Measurements from ENCODE around the gene CCL18.

- TF ChIP-seq CTCF (IDR thresholded peaks at IDR 0.05) (no peak), POLR2A (IDR thresholded peaks at IDR 0.05) (no peak)
Measured at GRCh38 chr17:36048066-36048465, 16.0 kb upstream of the CCL18 start.

All from uterus (tissue), 2 donors.